Fibroblast of lung (primary cell): Measurements from ENCODE around the gene ZSCAN5C. TPM values are rescaled to one million over a fixed set of nuclear protein-coding genes. Genes with fewer than 3 reads are reported as not detected.

ENCODE experiments used
- DNase-seq, 2 donors: peaks; one replicate each; pipeline versions ENCODE4 v3.0.0 to v3.0.0-alpha.2; 2010; ENCODE audit warnings: low read depth in 2 of 2
- H2AFZ ChIP-seq: 2 replicates; pipeline ENCODE4 v1.5.1; 2012; ENCODE audit warnings: low read length, control low read depth, inconsistent platforms
- H3K27ac ChIP-seq: 2 replicates; pipeline ENCODE4 v1.5.1; 2011; ENCODE audit warnings: low read length, control low read depth; ENCODE audit not compliant: insufficient read depth
- H3K27me3 ChIP-seq: 2 replicates; pipeline ENCODE4 v1.5.1; 2011; ENCODE audit warnings: mild to moderate bottlenecking, low read length; ENCODE audit not compliant: control insufficient read depth, insufficient read depth
- H3K36me3 ChIP-seq: 2 replicates; pipeline ENCODE4 v1.5.1; 2011; ENCODE audit warnings: low read length; ENCODE audit not compliant: control insufficient read depth, insufficient read depth
- H3K4me1 ChIP-seq: 2 replicates; pipeline ENCODE4 v1.5.1; 2011; ENCODE audit warnings: low read length; ENCODE audit not compliant: control insufficient read depth, insufficient read depth; ENCODE audit errors: extremely low read depth
- H3K4me2 ChIP-seq: 2 replicates; pipeline ENCODE4 v1.5.1; 2011; ENCODE audit warnings: low read length, control low read depth; ENCODE audit not compliant: insufficient read depth; ENCODE audit errors: extremely low read depth
- H3K4me3 ChIP-seq, 4 experiments: fragments of 200-600 bp in 1 of 4; sonication (generic) in 1 of 4; replicated peaks in 1 of 4; 2 replicates each; pipeline ENCODE4 v1.5.1; 2011 to 2016; ENCODE audit warnings: low read length in 4 of 4, low read depth in 3 of 4, mild to moderate bottlenecking in 3 of 4, control low read depth in 2 of 4, inconsistent platforms in 1 of 4, mixed read lengths in 1 of 4; ENCODE audit not compliant: insufficient read depth in 1 of 4; ENCODE audit errors: control extremely low read depth in 1 of 4
- H3K79me2 ChIP-seq: 2 replicates; pipeline ENCODE4 v1.5.1; 2012; ENCODE audit warnings: mild to moderate bottlenecking, low read length, inconsistent platforms; ENCODE audit not compliant: control insufficient read depth, insufficient read depth
- H3K9ac ChIP-seq: 2 replicates; pipeline ENCODE4 v1.5.1; 2011; ENCODE audit warnings: mild to moderate bottlenecking, low read length, control low read depth; ENCODE audit not compliant: insufficient read depth
- H3K9me3 ChIP-seq: 2 replicates; pipeline ENCODE4 v1.5.1; 2012; ENCODE audit warnings: low read depth, low read length; ENCODE audit not compliant: control insufficient read depth, insufficient read depth
- H4K20me1 ChIP-seq: 2 replicates; pipeline ENCODE4 v1.5.1; 2011; ENCODE audit warnings: low read length; ENCODE audit not compliant: control insufficient read depth, insufficient read depth; ENCODE audit errors: extremely low read depth
- EZH2 ChIP-seq: IDR thresholded peaks from 2 replicates; pipeline ENCODE4 v1.5.1; 2012; ENCODE audit warnings: low read length, control low read depth, mild to moderate bottlenecking; ENCODE audit errors: missing control alignments
- polyA plus RNA-seq, 2 donors: library from polyadenylated mRNA; depleted of rRNA in 1 of 2; stranded (reverse) in 1 of 2; unstranded in 1 of 2; fragments of >200 nt; gene quantifications; 2 replicates each; pipeline ENCODE4 v1.2.1, GENCODE V29; 2011 to 2012; ENCODE audit warnings: missing spikeins in 1 of 2
- total RNA-seq: library from RNA; depleted of rRNA; stranded (reverse); fragments of >200 nt; gene quantifications from 2 replicates; pipeline ENCODE4 v1.2.1, GENCODE V29; 2014
- TF ChIP-seq, protein P1 (sequence below), 2 donors: IDR thresholded peaks in 1 of 2; conservative IDR thresholded peaks in 1 of 2; 1 replicate in 1 of 2; 2 replicates in 1 of 2; pipeline ENCODE4 v1.5.1; 2011 to 2012; ENCODE audit warnings: low read length in 2 of 2, control low read depth in 1 of 2, inconsistent platforms in 1 of 2, low read depth in 1 of 2, mild to moderate bottlenecking in 1 of 2

Gene ZSCAN5C
- total and polyA plus RNA-seq, 2 donors (not counting 1 experiment from before 2014, with no cell fraction given), result not detected

DNA sequence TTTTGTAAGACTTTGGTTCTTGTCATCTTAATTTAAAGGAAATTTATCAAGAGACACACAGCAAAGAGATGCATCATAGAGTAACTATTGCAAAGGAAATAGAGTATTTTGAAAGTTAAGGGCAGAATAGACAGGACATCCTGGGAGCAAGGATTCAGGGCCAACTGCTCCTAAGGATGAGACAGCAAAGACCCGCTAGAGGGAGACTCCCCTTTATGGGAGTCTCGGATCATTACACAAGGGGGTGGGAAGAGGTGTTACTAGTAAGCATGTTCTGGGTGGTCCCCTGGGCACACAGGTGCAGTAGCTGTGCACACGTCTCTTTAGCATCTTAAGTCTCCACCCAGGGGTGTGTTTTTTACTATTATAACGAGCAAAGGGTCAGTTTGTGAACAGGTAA lies 9.6 kb downstream of the ZSCAN5C start:
- H3K4me3 ChIP-seq, result no peak overlapping the region
- H3K9ac ChIP-seq, result no peak overlapping the region
- TF ChIP-seq EZH2, result no peak
- TF ChIP-seq, protein P1, sequence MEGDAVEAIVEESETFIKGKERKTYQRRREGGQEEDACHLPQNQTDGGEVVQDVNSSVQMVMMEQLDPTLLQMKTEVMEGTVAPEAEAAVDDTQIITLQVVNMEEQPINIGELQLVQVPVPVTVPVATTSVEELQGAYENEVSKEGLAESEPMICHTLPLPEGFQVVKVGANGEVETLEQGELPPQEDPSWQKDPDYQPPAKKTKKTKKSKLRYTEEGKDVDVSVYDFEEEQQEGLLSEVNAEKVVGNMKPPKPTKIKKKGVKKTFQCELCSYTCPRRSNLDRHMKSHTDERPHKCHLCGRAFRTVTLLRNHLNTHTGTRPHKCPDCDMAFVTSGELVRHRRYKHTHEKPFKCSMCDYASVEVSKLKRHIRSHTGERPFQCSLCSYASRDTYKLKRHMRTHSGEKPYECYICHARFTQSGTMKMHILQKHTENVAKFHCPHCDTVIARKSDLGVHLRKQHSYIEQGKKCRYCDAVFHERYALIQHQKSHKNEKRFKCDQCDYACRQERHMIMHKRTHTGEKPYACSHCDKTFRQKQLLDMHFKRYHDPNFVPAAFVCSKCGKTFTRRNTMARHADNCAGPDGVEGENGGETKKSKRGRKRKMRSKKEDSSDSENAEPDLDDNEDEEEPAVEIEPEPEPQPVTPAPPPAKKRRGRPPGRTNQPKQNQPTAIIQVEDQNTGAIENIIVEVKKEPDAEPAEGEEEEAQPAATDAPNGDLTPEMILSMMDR (conservative IDR thresholded peaks at IDR 0.05 in 1 of 2, IDR thresholded peaks at IDR 0.05 in 1 of 2; ENCODE audit: low read depth in 1 of 2, low read length in 2 of 2), result no peak
- no peaks in the 10 kb centered on the region for H3K9me3 ChIP-seq
- no peak overlapping the region for H3K4me2 ChIP-seq
- H2AFZ ChIP-seq, result no peak overlapping the region
- no peaks in the 10 kb centered on the region for H4K20me1 ChIP-seq
- no peaks in the 10 kb centered on the region for H3K4me1 ChIP-seq
- H3K36me3 ChIP-seq, result no peaks in the 10 kb centered on the region
- no peak overlapping the region for H3K27ac ChIP-seq
- DNase-seq, result no peak
- H3K79me2 ChIP-seq, result no peaks in the 10 kb centered on the region
- no peaks in the 10 kb centered on the region for H3K27me3 ChIP-seq

DNA sequence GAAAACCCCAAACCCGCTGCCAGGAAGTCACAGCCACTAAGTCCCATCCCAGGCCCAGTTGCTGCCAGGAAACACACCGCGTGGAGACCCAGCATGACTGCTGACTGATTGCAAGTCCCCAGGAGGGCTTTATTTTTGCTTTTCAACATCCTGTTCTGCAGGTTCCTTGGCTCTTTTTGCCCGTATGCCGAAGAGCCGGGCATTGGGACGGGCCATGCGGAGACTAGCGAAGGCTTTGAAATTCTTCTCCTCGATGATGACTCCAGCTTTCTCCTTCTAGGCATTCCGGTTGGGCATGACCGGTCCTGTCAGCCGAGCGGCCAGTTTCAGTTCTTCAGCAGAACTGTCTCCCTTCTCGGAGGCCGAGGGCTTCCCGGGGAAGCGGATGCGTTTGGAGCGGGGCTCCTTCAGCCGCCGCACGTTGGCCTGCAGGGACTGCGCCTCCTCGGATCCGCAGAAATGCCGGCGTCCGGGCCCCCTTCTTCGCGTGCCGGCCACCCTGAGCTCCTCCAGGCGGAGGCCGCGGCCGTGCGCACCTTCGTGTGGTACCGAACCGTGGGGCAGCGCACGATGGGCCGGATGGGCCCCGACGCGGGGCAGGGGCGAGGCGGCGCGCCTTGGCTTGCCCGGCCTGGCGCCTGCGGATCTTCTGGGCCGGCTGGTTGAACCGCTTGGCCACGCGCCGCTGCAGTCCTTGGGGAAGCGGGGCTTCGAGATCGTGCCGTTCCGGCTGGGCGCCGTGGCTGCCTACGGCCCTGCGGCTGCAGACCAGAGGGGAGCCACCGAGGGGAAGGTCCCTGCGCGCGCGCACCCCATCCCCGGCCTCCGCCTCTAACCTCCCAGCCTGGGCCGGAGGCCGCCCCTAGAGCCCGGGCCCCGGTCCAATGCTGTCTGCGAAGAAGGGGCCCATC lies 15.2 kb downstream of the ZSCAN5C start:
- no peaks in the 10 kb centered on the region for H3K9me3 ChIP-seq
- no peak overlapping the region for H3K9ac ChIP-seq
- H3K27ac ChIP-seq, result no peak overlapping the region
- no peaks in the 10 kb centered on the region for H3K4me1 ChIP-seq
- peak overlapping the region in 1 of 4 experiments; percentile 40 for H3K4me3 ChIP-seq
- no peaks in the 10 kb centered on the region for H3K27me3 ChIP-seq
- peak overlapping the region; percentile 23 for H2AFZ ChIP-seq
- no peaks in the 10 kb centered on the region for H3K36me3 ChIP-seq
- peak overlapping the region; percentile 37 for H3K4me2 ChIP-seq
- no peaks in the 10 kb centered on the region for H4K20me1 ChIP-seq
- no peaks in the 10 kb centered on the region for H3K79me2 ChIP-seq
- no peak for TF ChIP-seq EZH2
- TF ChIP-seq, protein P1 (conservative IDR thresholded peaks at IDR 0.05 in 1 of 2, IDR thresholded peaks at IDR 0.05 in 1 of 2; ENCODE audit: low read depth in 1 of 2, low read length in 2 of 2), result no peak
- peak; percentile 11 to 39 for DNase-seq

DNA sequence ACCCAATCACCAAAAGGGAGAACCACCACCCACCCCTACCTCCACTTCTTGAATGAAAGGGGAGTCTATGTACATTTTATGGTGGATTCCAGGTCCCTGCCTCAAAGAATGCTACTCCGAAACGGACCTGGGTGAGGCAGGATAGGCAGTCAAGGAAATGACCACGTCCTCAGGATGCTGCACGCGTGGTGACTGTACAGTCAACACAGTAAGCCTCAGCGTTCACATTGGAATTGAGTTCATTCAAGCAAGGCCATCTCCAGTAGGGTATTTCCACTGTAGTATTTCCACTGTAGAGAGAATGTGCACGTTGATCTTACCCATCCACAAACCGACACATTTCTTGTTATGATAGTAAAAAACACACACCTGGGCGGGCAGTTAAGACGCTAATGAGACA lies 16.9 kb downstream of the ZSCAN5C start:
- TF ChIP-seq, protein P1 (conservative IDR thresholded peaks at IDR 0.05 in 1 of 2, IDR thresholded peaks at IDR 0.05 in 1 of 2; ENCODE audit: low read depth in 1 of 2, low read length in 2 of 2), result no peak
- no peak for TF ChIP-seq EZH2
- Histone ChIP-seq H3K79me2 (no peaks in the 10 kb centered on the region), H2AFZ (no peak overlapping the region), H3K4me1 (no peaks in the 10 kb centered on the region), H3K9me3 (no peaks in the 10 kb centered on the region), H3K9ac (no peak overlapping the region), H3K27me3 (no peaks in the 10 kb centered on the region), H4K20me1 (no peaks in the 10 kb centered on the region), H3K4me3 (no peak overlapping the region), H3K27ac (no peak overlapping the region), H3K4me2 (no peak overlapping the region), H3K36me3 (no peaks in the 10 kb centered on the region)
- DNase-seq, result no peak
